K562 (cell line): Measurements from ENCODE around the gene EPS8. TPM values are rescaled to one million over a fixed set of nuclear protein-coding genes. Genes with fewer than 3 reads are reported as not detected.

Experiments
- ATAC-seq: fragments of 200-7000 bp; cut with Tn5 transposase; 3 replicates; pipeline ENCODE4 v1.9.1; 2020; ENCODE audit warnings: moderate library complexity
- BruUV-seq: library from RNA; stranded (reverse); fragments of 400-500 nt; replicated peaks from 2 replicates; lab custom pipeline; 2021; lab: Mats Ljungman, UMichigan
- CTCF ChIA-PET: fragments of 300-600 bp; formaldehyde crosslinking; extraction: SDS; loops from one replicate; lab custom pipeline; 2021; ENCODE audit warnings: low intra/inter-chr PET ratio; lab: Yijun Ruan, JAX
- POLR2A ChIA-PET: fragments of 300-600, 350-650 bp; sonication (Branson Sonifier 250); formaldehyde crosslinking; extraction: SDS; loops from one replicate; lab custom pipeline; 2021; ENCODE audit warnings: antibody characterized with exemption, inconsistent platforms; lab: Yijun Ruan, JAX
- DNase-seq, 4 experiments: peaks; one replicate each; pipeline versions ENCODE4 v3.0.0 to v3.0.0-alpha.2; 2011 to 2018; ENCODE audit warnings: low spot score in 3 of 4, mixed read lengths in 3 of 4; ENCODE audit errors: extremely low read depth in 1 of 4
- FAIRE-seq: peaks from 2 replicates; lab custom pipeline; 2011; peaks lifted over from hg19 to GRCh38; lab: Jason Lieb, UNC
- H2AFZ ChIP-seq: 2 replicates; pipeline ENCODE4 v1.6.0; 2011; ENCODE audit warnings: low read depth, low read length, control low read depth, inconsistent platforms
- H3K27ac ChIP-seq: fragments of 200-600 bp; 3 replicates; pipeline ENCODE4 v1.8.0; 2011; ENCODE audit warnings: low read depth, mild to moderate bottlenecking, control low read depth, inconsistent platforms, low read length, moderate library complexity, mixed read lengths; ENCODE audit errors: extremely low read depth
- H3K27me3 ChIP-seq, 2 experiments: fragments of 300-600 bp in 1 of 2; 2 replicates in 1 of 2; 3 replicates in 1 of 2; pipeline versions ENCODE4 v1.6.0 to v1.8.0; 2011; ENCODE audit warnings: inconsistent platforms in 2 of 2, low read length in 2 of 2, mild to moderate bottlenecking in 1 of 2, mixed read lengths in 1 of 2, moderate library complexity in 1 of 2; ENCODE audit not compliant: control insufficient read depth in 2 of 2, insufficient read depth in 2 of 2
- H3K36me3 ChIP-seq: fragments of 300-600 bp; 3 replicates; pipeline ENCODE4 v1.8.0; 2011; ENCODE audit warnings: mild to moderate bottlenecking, low read length, inconsistent platforms; ENCODE audit not compliant: control insufficient read depth, insufficient read depth
- H3K4me1 ChIP-seq, 2 experiments: fragments of 200-600 bp in 1 of 2; replicated peaks in 1 of 2; 2 replicates in 1 of 2; 3 replicates in 1 of 2; pipeline versions ENCODE4 v1.5.1 to v1.8.0; 2011; ENCODE audit warnings: inconsistent platforms in 2 of 2, low read length in 2 of 2, mild to moderate bottlenecking in 1 of 2, mixed read lengths in 1 of 2, moderate library complexity in 1 of 2; ENCODE audit not compliant: control insufficient read depth in 2 of 2, insufficient read depth in 2 of 2
- H3K4me2 ChIP-seq: 2 replicates; pipeline ENCODE4 v1.6.1; 2011; ENCODE audit warnings: low read length, control low read depth, inconsistent platforms, mixed read lengths; ENCODE audit not compliant: insufficient read depth
- H3K4me3 ChIP-seq: fragments of 200-600 bp; sonication (generic), shearing (Covaris generic); 2 replicates; pipeline ENCODE4 v1.5.1; 2016; ENCODE audit warnings: control low read depth, inconsistent platforms
- H3K79me2 ChIP-seq: fragments of 200-600 bp; 3 replicates; pipeline ENCODE4 v1.8.0; 2011; ENCODE audit warnings: low read length, inconsistent platforms; ENCODE audit not compliant: control insufficient read depth, insufficient read depth
- H3K9ac ChIP-seq, 2 experiments: 2 replicates each; pipeline versions ENCODE4 v1.6.0 to v1.6.1; 2011; ENCODE audit warnings: low read depth in 2 of 2, low read length in 2 of 2, control low read depth in 1 of 2, inconsistent platforms in 1 of 2, mild to moderate bottlenecking in 1 of 2, mixed read lengths in 1 of 2; ENCODE audit not compliant: insufficient read depth in 1 of 2
- H3K9me1 ChIP-seq: one replicate; pipeline ENCODE4 v1.6.0; 2011; ENCODE audit warnings: inconsistent platforms, mild to moderate bottlenecking, low read length, moderate library complexity; ENCODE audit not compliant: control insufficient read depth, insufficient read depth
- H3K9me3 ChIP-seq: replicated peaks from 2 replicates; pipeline ENCODE4 v1.5.1; 2011; ENCODE audit warnings: low read depth, low read length, inconsistent platforms; ENCODE audit not compliant: control insufficient read depth, insufficient read depth
- H4K20me1 ChIP-seq: replicated peaks from 2 replicates; pipeline ENCODE4 v1.6.1; 2011; ENCODE audit warnings: low read length, inconsistent platforms, mixed read lengths; ENCODE audit not compliant: control insufficient read depth, insufficient read depth
- ESRRA ChIP-seq: fragments of 450-650 bp; IDR thresholded peaks from 2 replicates; pipeline ENCODE4 v1.6.1; 2014; ENCODE audit warnings: low read depth, mild to moderate bottlenecking, moderate library complexity, borderline replicate concordance
- HLTF ChIP-seq: fragments of 450-650 bp; IDR thresholded peaks from 2 replicates; pipeline ENCODE4 v1.6.1; 2016
- KHSRP ChIP-seq: fragments of 450-650 bp; IDR thresholded peaks from 2 replicates; pipeline ENCODE4 v1.6.1; 2017
- LARP7 ChIP-seq: fragments of 450-650 bp; IDR thresholded peaks from 2 replicates; pipeline ENCODE4 v1.6.1; 2016
- LCOR ChIP-seq: sonication (generic); formaldehyde crosslinking; IDR thresholded peaks from 2 replicates; pipeline ENCODE4 v1.8.0; 2022; ENCODE audit warnings: mild to moderate bottlenecking, missing genetic modification reagents
- MTA2 ChIP-seq: fragments of 450-650 bp; IDR thresholded peaks from 2 replicates; pipeline ENCODE4 v1.6.1; 2016; ENCODE audit warnings: low read depth
- NCOA2 ChIP-seq, 2 experiments: fragments of 450-650 bp; IDR thresholded peaks; 2 replicates each; pipeline ENCODE4 v1.6.1; 2018; ENCODE audit warnings: mild to moderate bottlenecking in 2 of 2, moderate library complexity in 1 of 2; ENCODE audit not compliant: partially characterized antibody in 2 of 2
- PCBP2 ChIP-seq: fragments of 200-400 bp; formaldehyde crosslinking; IDR thresholded peaks from 2 replicates; pipeline ENCODE4 v1.6.1; 2018; ENCODE audit warnings: low read length, low read depth, mild to moderate bottlenecking, moderate library complexity; ENCODE audit not compliant: poor library complexity, severe bottlenecking
- POLR2A ChIP-seq: fragments of 450-650 bp; conservative IDR thresholded peaks from 2 replicates; pipeline ENCODE4 v1.6.1; 2016
- PTBP1 ChIP-seq: fragments of 200-400 bp; formaldehyde crosslinking; IDR thresholded peaks from 2 replicates; pipeline ENCODE4 v1.6.1; 2017; ENCODE audit warnings: low read depth, low read length
- RBM17 ChIP-seq: fragments of 200-400 bp; formaldehyde crosslinking; IDR thresholded peaks from 2 replicates; pipeline ENCODE4 v1.6.1; 2017; ENCODE audit warnings: low read depth, mild to moderate bottlenecking, low read length, borderline replicate concordance
- RHOXF2B ChIP-seq: fragments of 250-450 bp; sonication (Bioruptor Pico); conservative IDR thresholded peaks from 2 replicates; pipeline ENCODE4 v1.5.1; 2021
- TRIM24 ChIP-seq, 2 experiments: fragments of 450-650 bp; IDR thresholded peaks; 2 replicates each; pipeline ENCODE4 v1.6.1; 2016
- ZBTB8A ChIP-seq: fragments of 450-650 bp; IDR thresholded peaks from 2 replicates; pipeline ENCODE4 v1.6.1; 2018; ENCODE audit warnings: mild to moderate bottlenecking, moderate library complexity; ENCODE audit not compliant: partially characterized antibody
- ZKSCAN3 ChIP-seq: fragments of 250-450 bp; sonication (Bioruptor Pico); IDR thresholded peaks from 2 replicates; pipeline ENCODE4 v1.4.0; 2020
- ZNF583 ChIP-seq: fragments of 250-450 bp; sonication (Bioruptor Pico); IDR thresholded peaks from 2 replicates; pipeline ENCODE4 v1.4.0; 2020
- WGBS: fragments of 100-300 bp; shearing (Covaris generic); methylation state at CpG from one replicate; pipeline ENCODE4 v1.1.6; 2016; ENCODE audit warnings: low coverage, mixed read lengths; ENCODE audit not compliant: insufficient coverage; ENCODE audit errors: missing lambda C conversion rate; 5-methylcytosine and 5-hydroxymethylcytosine counted together
- in situ Hi-C: fragments of 300-500 bp; cut with MboI; formaldehyde crosslinking; loops from 4 replicates; pipeline ENCODE4 v1.15.0; 2018; ENCODE audit warnings: inconsistent platforms, mixed read lengths
- intact Hi-C: fragments of 100-400 bp; cut with micrococcal nuclease; formaldehyde crosslinking; loops from 2 replicates; pipeline ENCODE4 v1.14.2; 2022
- polyA plus RNA-seq, 8 experiments: library from polyadenylated mRNA; depleted of rRNA in 4 of 8; stranded (reverse) in 5 of 8; unstranded in 3 of 8; fragments of >200 nt; fragmentation: Nextera tagmentation in 2 of 8; fragmentation: Illumina TruSeq in 1 of 8; extraction: Ambion mirVana in 2 of 8; extraction: Trizol in 1 of 8; gene quantifications; 2 replicates each; pipeline versions ENCODE4 v1.2.1 to v1.2.3, GENCODE V29; 2011 to 2014; ENCODE audit warnings: inconsistent platforms in 1 of 8, missing spikeins in 1 of 8
- total RNA-seq, 7 experiments: library from RNA; depleted of rRNA in 6 of 7; stranded (reverse); fragments of >200 nt in 6 of 7; fragmentation: Illumina TruSeq in 2 of 7; extraction: Trizol in 2 of 7; gene quantifications; 2 replicates each; pipeline versions ENCODE4 v1.2.1 to v1.2.3, GENCODE V29; 2011 to 2021; ENCODE audit warnings: low replicate concordance in 1 of 7
- TF ChIP-seq, protein P1 (sequence below): fragments of 200-400 bp; formaldehyde crosslinking; IDR thresholded peaks from 2 replicates; pipeline ENCODE4 v1.6.1; 2017; ENCODE audit warnings: mild to moderate bottlenecking, low read depth, low read length, moderate library complexity
- TF ChIP-seq, protein P2 (sequence below): sonication (generic); formaldehyde crosslinking; IDR thresholded peaks from 2 replicates; pipeline ENCODE4 v1.8.0; 2022; ENCODE audit warnings: mild to moderate bottlenecking, missing genetic modification reagents
- TF ChIP-seq, protein P3 (sequence below): sonication (generic); formaldehyde crosslinking; IDR thresholded peaks from 2 replicates; pipeline ENCODE4 v1.8.0; 2022; ENCODE audit warnings: mild to moderate bottlenecking, missing genetic modification reagents

The EPS8 gene
- total and polyA plus RNA-seq, 9 of the 15 experiments (the other 6 are each of a cell fraction or from before 2014, with no cell fraction given): 0.10 to 1.9 (median 0.33) TPM

GRCh38 chr12:15786772-15787171, 2.4 kb downstream of the EPS8 start:
- no peaks in the 10 kb centered on the region for H3K79me2 ChIP-seq

More at GRCh38 chr12:15786772-15787171, 2.4 kb downstream of the EPS8 start:
- WGBS: 0% methylated on average over 2 of the region's 2 CpGs
- no peak overlapping the region for H3K4me3 ChIP-seq
- H3K9me3 ChIP-seq: no peaks in the 10 kb centered on the region
- no peak for DNase-seq
- H3K4me2 ChIP-seq: no peak overlapping the region
- no peak for FAIRE-seq
- no TSS peak for BruUV-seq
- H3K4me1 ChIP-seq: no peaks in the 10 kb centered on the region
- no peaks in the 10 kb centered on the region for H3K36me3 ChIP-seq
- H3K27me3 ChIP-seq: no peaks in the 10 kb centered on the region
- H3K27ac ChIP-seq: no peak overlapping the region
- ATAC-seq: no peak
- in situ Hi-C loops (no loop called here), intact Hi-C loops (no loop called here)
- CTCF ChIA-PET: no interaction called here
- POLR2A ChIA-PET: no interaction called here
- H3K9ac ChIP-seq: no peak overlapping the region
- H4K20me1 ChIP-seq: no peaks in the 10 kb centered on the region
- no peak for TF ChIP-seq RHOXF2B
- TF ChIP-seq POLR2A: no peak
- TF ChIP-seq TRIM24 (IDR thresholded peaks at IDR 0.05): no peak
- TF ChIP-seq ESRRA: no peak
- no peak for TF ChIP-seq RBM17
- TF ChIP-seq HLTF: no peak
- TF ChIP-seq PCBP2: no peak
- TF ChIP-seq MTA2: no peak
- TF ChIP-seq ZNF583 (CRISPR knock-in tag): no peak
- TF ChIP-seq, protein P1, sequence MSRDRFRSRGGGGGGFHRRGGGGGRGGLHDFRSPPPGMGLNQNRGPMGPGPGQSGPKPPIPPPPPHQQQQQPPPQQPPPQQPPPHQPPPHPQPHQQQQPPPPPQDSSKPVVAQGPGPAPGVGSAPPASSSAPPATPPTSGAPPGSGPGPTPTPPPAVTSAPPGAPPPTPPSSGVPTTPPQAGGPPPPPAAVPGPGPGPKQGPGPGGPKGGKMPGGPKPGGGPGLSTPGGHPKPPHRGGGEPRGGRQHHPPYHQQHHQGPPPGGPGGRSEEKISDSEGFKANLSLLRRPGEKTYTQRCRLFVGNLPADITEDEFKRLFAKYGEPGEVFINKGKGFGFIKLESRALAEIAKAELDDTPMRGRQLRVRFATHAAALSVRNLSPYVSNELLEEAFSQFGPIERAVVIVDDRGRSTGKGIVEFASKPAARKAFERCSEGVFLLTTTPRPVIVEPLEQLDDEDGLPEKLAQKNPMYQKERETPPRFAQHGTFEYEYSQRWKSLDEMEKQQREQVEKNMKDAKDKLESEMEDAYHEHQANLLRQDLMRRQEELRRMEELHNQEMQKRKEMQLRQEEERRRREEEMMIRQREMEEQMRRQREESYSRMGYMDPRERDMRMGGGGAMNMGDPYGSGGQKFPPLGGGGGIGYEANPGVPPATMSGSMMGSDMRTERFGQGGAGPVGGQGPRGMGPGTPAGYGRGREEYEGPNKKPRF: no peak
- TF ChIP-seq, protein P2, sequence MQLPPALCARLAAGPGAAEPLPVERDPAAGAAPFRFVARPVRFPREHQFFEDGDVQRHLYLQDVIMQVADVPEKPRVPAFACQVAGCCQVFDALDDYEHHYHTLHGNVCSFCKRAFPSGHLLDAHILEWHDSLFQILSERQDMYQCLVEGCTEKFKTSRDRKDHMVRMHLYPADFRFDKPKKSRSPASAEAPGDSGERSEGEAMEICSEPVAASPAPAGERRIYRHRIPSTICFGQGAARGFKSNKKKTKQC: no peak
- TF ChIP-seq, protein P3, sequence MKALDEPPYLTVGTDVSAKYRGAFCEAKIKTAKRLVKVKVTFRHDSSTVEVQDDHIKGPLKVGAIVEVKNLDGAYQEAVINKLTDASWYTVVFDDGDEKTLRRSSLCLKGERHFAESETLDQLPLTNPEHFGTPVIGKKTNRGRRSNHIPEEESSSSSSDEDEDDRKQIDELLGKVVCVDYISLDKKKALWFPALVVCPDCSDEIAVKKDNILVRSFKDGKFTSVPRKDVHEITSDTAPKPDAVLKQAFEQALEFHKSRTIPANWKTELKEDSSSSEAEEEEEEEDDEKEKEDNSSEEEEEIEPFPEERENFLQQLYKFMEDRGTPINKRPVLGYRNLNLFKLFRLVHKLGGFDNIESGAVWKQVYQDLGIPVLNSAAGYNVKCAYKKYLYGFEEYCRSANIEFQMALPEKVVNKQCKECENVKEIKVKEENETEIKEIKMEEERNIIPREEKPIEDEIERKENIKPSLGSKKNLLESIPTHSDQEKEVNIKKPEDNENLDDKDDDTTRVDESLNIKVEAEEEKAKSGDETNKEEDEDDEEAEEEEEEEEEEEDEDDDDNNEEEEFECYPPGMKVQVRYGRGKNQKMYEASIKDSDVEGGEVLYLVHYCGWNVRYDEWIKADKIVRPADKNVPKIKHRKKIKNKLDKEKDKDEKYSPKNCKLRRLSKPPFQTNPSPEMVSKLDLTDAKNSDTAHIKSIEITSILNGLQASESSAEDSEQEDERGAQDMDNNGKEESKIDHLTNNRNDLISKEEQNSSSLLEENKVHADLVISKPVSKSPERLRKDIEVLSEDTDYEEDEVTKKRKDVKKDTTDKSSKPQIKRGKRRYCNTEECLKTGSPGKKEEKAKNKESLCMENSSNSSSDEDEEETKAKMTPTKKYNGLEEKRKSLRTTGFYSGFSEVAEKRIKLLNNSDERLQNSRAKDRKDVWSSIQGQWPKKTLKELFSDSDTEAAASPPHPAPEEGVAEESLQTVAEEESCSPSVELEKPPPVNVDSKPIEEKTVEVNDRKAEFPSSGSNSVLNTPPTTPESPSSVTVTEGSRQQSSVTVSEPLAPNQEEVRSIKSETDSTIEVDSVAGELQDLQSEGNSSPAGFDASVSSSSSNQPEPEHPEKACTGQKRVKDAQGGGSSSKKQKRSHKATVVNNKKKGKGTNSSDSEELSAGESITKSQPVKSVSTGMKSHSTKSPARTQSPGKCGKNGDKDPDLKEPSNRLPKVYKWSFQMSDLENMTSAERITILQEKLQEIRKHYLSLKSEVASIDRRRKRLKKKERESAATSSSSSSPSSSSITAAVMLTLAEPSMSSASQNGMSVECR (CRISPR knock-in tag): no peak
- no peak for TF ChIP-seq LARP7
- no peak for TF ChIP-seq LCOR
- TF ChIP-seq ZKSCAN3 (CRISPR knock-in tag): no peak
- TF ChIP-seq PTBP1: no peak
- TF ChIP-seq ZBTB8A: no peak
- no peak for TF ChIP-seq KHSRP
- no peak for TF ChIP-seq NCOA2 (IDR thresholded peaks at IDR 0.05; ENCODE audit: partially characterized antibody in 2 of 2)
- H2AFZ ChIP-seq: no peak overlapping the region
- H3K9me1 ChIP-seq: no peaks in the 10 kb centered on the region
